SK-N-SH treated with all-trans-retinoic acid at 6 μM for 48 hours (cell line): Measurements from ENCODE around the gene ITPR2.

Experiments
- ARNTL ChIP-seq: fragments of 450-650 bp; formaldehyde crosslinking; IDR thresholded peaks from 2 replicates; pipeline ENCODE4 v1.5.0; 2020; ENCODE audit warnings: low read depth, mild to moderate bottlenecking, moderate library complexity, borderline replicate concordance
- CSDC2 ChIP-seq: fragments of 250-450 bp; sonication (Bioruptor Pico); IDR thresholded peaks from 2 replicates; pipeline ENCODE4 v1.5.0; 2020; ENCODE audit warnings: mild to moderate bottlenecking, moderate library complexity
- GLIS3 ChIP-seq: fragments of 250-450 bp; sonication (Bioruptor Pico); IDR thresholded peaks from 2 replicates; pipeline ENCODE4 v1.5.0; 2020; ENCODE audit warnings: mild to moderate bottlenecking, moderate library complexity
- ISL1 ChIP-seq: fragments of 250-450 bp; sonication (Bioruptor Pico); IDR thresholded peaks from 2 replicates; pipeline ENCODE4 v2.1.2; 2022; ENCODE audit warnings: mild to moderate bottlenecking, moderate library complexity
- PPARA ChIP-seq: fragments of 250-450 bp; sonication (Bioruptor Pico); IDR thresholded peaks from 2 replicates; pipeline ENCODE4 v1.5.0; 2020; ENCODE audit warnings: mild to moderate bottlenecking, borderline replicate concordance
- RARB ChIP-seq: fragments of 250-450 bp; sonication (Bioruptor Pico); IDR thresholded peaks from 2 replicates; pipeline ENCODE4 v1.8.0; 2021; ENCODE audit warnings: mild to moderate bottlenecking, moderate library complexity
- SNAI2 ChIP-seq: fragments of 250-450 bp; sonication (Bioruptor Pico); IDR thresholded peaks from 2 replicates; pipeline ENCODE4 v1.5.0; 2020; ENCODE audit warnings: mild to moderate bottlenecking, moderate library complexity
- ZFP3 ChIP-seq: fragments of 250-450 bp; sonication (Bioruptor Pico); IDR thresholded peaks from 2 replicates; pipeline ENCODE4 v1.5.0; 2020; ENCODE audit warnings: mild to moderate bottlenecking, moderate library complexity
- ZFP30 ChIP-seq: fragments of 450-650 bp; formaldehyde crosslinking; IDR thresholded peaks from 2 replicates; pipeline ENCODE4 v1.5.0; 2022; ENCODE audit warnings: mild to moderate bottlenecking, moderate library complexity
- ZNF565 ChIP-seq: fragments of 450-650 bp; formaldehyde crosslinking; conservative IDR thresholded peaks from 2 replicates; pipeline ENCODE4 v1.5.0; 2020; ENCODE audit warnings: low read depth, mild to moderate bottlenecking, moderate library complexity
- ZNF8 ChIP-seq: fragments of 450-650 bp; formaldehyde crosslinking; IDR thresholded peaks from 2 replicates; pipeline ENCODE4 v1.5.0; 2020; ENCODE audit warnings: mild to moderate bottlenecking, moderate library complexity
- TF ChIP-seq, protein P1 (sequence below): fragments of 250-450 bp; sonication (Bioruptor Pico); IDR thresholded peaks from 2 replicates; pipeline ENCODE4 v1.8.0; 2020; ENCODE audit warnings: mild to moderate bottlenecking, moderate library complexity, borderline replicate concordance

DNA sequence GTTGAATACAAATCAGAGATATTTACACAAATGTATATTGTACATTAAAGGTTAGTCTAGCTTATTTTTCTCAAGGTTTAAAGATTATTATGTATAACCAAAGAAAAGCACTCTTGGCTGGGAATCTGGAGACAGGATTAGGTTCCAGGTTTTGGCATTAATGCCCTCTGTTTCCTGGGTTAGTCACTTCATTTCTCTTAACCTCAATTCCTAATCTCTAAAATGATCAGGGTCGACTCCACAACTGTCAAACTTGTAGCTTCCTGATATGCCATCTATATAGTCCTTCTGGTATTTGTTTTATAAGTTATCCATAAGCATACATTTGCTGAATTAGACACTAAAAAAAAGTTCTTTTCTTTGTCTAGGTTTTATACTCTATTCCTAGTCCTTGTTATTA, 2.6 kb downstream of the ITPR2 start:
- TF ChIP-seq ZNF565, result no peak
- TF ChIP-seq ZNF8 (CRISPR knock-in tag), result no peak
- TF ChIP-seq RARB, result no peak
- TF ChIP-seq ZFP30, result no peak
- TF ChIP-seq, protein P1, sequence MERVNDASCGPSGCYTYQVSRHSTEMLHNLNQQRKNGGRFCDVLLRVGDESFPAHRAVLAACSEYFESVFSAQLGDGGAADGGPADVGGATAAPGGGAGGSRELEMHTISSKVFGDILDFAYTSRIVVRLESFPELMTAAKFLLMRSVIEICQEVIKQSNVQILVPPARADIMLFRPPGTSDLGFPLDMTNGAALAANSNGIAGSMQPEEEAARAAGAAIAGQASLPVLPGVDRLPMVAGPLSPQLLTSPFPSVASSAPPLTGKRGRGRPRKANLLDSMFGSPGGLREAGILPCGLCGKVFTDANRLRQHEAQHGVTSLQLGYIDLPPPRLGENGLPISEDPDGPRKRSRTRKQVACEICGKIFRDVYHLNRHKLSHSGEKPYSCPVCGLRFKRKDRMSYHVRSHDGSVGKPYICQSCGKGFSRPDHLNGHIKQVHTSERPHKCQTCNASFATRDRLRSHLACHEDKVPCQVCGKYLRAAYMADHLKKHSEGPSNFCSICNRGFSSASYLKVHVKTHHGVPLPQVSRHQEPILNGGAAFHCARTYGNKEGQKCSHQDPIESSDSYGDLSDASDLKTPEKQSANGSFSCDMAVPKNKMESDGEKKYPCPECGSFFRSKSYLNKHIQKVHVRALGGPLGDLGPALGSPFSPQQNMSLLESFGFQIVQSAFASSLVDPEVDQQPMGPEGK (CRISPR knock-in tag), result no peak
- no peak for TF ChIP-seq CSDC2 (CRISPR knock-in tag)
- TF ChIP-seq ARNTL (CRISPR knock-in tag), result no peak
- TF ChIP-seq PPARA (CRISPR knock-in tag), result no peak
- TF ChIP-seq GLIS3 (CRISPR knock-in tag), result no peak
- no peak for TF ChIP-seq ISL1 (CRISPR knock-in tag)
- TF ChIP-seq SNAI2 (CRISPR knock-in tag), result no peak
- TF ChIP-seq ZFP3, result no peak
